Chondrocyte (in vitro differentiated cells): ENCODE measurements around the gene USP35. TPM values are rescaled to one million over a fixed set of nuclear protein-coding genes. Genes with fewer than 3 reads are reported as not detected.
A peak's percentile ranks its signal among the peaks of the same experiment; 100 is the strongest.

Source experiments
- DNase-seq: peaks from one replicate; pipeline ENCODE4 v3.0.0; 2021; ENCODE audit warnings: mixed read lengths, low spot score
- H3K27ac Mint-ChIP-seq: one replicate; pipeline ENCODE4 v1.8.0; 2021; ENCODE audit warnings: mild to moderate bottlenecking, moderate library complexity, mixed read lengths; ENCODE audit not compliant: unreplicated experiment
- H3K27me3 Mint-ChIP-seq: 2 replicates; pipeline ENCODE4 v1.8.0; 2021; ENCODE audit warnings: low read depth, mixed read lengths
- H3K36me3 Mint-ChIP-seq: 2 replicates; pipeline ENCODE4 v1.8.0; 2021; ENCODE audit warnings: low read depth, mixed read lengths
- H3K4me1 Mint-ChIP-seq: 2 replicates; pipeline ENCODE4 v1.8.0; 2021; ENCODE audit warnings: low read depth, mild to moderate bottlenecking, mixed read lengths
- H3K4me3 Mint-ChIP-seq: one replicate; pipeline ENCODE4 v1.8.0; 2021; ENCODE audit warnings: mild to moderate bottlenecking, moderate library complexity, mixed read lengths; ENCODE audit not compliant: unreplicated experiment
- H3K9me3 Mint-ChIP-seq: 2 replicates; pipeline ENCODE4 v1.8.0; 2021; ENCODE audit warnings: low read depth, mixed read lengths
- CTCF ChIP-seq: fragments of 200-600 bp; sonication (generic); IDR thresholded peaks from 2 replicates; pipeline ENCODE4 v1.5.0; 2021; ENCODE audit warnings: antibody characterized with exemption, mild to moderate bottlenecking, moderate library complexity
- total RNA-seq: library from RNA; stranded (reverse); gene quantifications from 3 replicates; pipeline ENCODE4 v1.2.1, GENCODE V29; 2021

Gene USP35
- total RNA-seq, 1 donor from 2014 or later = 14.0 TPM

- Mint-ChIP-seq H3K27me3 (no peaks in the 10 kb centered on the region), H3K4me1 (peaks cover 11% of the 10 kb centered on the region), H3K27ac (no peak overlapping the region), H3K36me3 (no peaks in the 10 kb centered on the region), H3K4me3 (no peak overlapping the region), H3K9me3 (no peaks in the 10 kb centered on the region)
- no peak for DNase-seq
- TF ChIP-seq CTCF = no peak
Measured at GRCh38 chr11:78151804-78152203, 36.9 kb upstream of the USP35 start.

GRCh38 chr11:78156127-78156844 lies 32.4 kb upstream of the USP35 start:
- no peaks in the 10 kb centered on the region for H3K9me3 Mint-ChIP-seq
- H3K4me3 Mint-ChIP-seq = no peak overlapping the region
- no peaks in the 10 kb centered on the region for H3K27me3 Mint-ChIP-seq
- no peak for DNase-seq
- H3K27ac Mint-ChIP-seq = no peak overlapping the region
- H3K4me1 Mint-ChIP-seq = peaks cover 8% of the 10 kb centered on the region
- no peaks in the 10 kb centered on the region for H3K36me3 Mint-ChIP-seq
- TF ChIP-seq CTCF = no peak

- Mint-ChIP-seq H3K36me3 (no peaks in the 10 kb centered on the region), H3K9me3 (no peaks in the 10 kb centered on the region), H3K4me3 (no peak overlapping the region), H3K4me1 (peaks cover 26% of the 10 kb centered on the region), H3K27me3 (no peaks in the 10 kb centered on the region), H3K27ac (peak overlapping the region; percentile 88)
- DNase-seq = no peak
- no peak for TF ChIP-seq CTCF
Measured at GRCh38 chr11:78158987-78159652, 29.6 kb upstream of the USP35 start.

GRCh38 chr11:78160557-78160956 lies 28.2 kb upstream of the USP35 start:
- H3K4me1 Mint-ChIP-seq = peaks cover 29% of the 10 kb centered on the region
- H3K36me3 Mint-ChIP-seq = no peaks in the 10 kb centered on the region
- no peaks in the 10 kb centered on the region for H3K9me3 Mint-ChIP-seq
- TF ChIP-seq CTCF = no peak
- no peak overlapping the region for H3K4me3 Mint-ChIP-seq
- DNase-seq = no peak
- H3K27ac Mint-ChIP-seq = no peak overlapping the region
- no peaks in the 10 kb centered on the region for H3K27me3 Mint-ChIP-seq

GRCh38 chr11:78161346-78161745 lies 27.4 kb upstream of the USP35 start:
- DNase-seq = no peak
- TF ChIP-seq CTCF = no peak
- H3K4me1 Mint-ChIP-seq = peaks cover 29% of the 10 kb centered on the region
- H3K36me3 Mint-ChIP-seq = no peaks in the 10 kb centered on the region
- no peak overlapping the region for H3K27ac Mint-ChIP-seq
- H3K4me3 Mint-ChIP-seq = no peak overlapping the region
- no peaks in the 10 kb centered on the region for H3K9me3 Mint-ChIP-seq
- no peaks in the 10 kb centered on the region for H3K27me3 Mint-ChIP-seq
